ENCODE results near the gene UACA.
"Not testable (repeated sequence)": the region's sequence is repeated elsewhere in the genome, so short reads cannot be mapped to it uniquely, and the experiment has no call there.

The UACA gene

GRCh38 chr15:70704166-70704565 is 59.2 kb downstream of the UACA start:
- no peak for FAIRE-seq

DNA sequence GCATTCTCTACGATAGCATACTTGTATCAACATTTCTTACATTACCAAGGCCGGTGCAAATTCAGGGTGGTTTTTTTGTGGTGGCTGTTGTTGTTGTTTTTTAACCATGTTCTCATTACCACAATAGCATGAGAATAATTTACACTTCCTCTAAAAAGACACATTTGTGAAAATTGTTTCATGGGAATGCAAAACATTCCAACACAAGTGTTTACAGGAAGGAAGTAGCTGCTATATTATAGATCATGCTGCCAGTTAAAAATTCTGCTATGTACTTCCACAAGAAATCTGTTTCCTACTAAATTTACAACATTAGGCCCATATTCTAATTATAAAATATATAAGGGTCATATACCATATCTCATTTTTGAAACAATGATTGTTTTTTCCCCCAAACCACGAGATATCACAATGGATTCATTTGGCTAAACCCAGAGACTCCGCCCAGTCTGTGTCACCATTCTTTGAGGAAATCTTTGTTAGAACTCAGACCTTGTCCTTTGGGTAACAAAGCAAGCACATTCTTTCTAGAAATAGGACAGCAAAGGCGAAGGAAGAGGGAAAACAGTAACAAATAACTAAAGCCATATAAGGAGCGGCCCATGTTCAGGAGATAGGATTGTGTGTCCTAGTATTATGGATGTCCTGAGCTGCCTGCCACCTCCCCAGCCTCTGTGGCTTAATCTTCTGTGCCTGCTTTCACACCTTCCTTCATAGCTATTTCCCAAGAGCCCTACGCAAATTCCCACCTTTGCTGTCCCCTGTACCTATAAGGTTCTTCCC is 60.1 kb downstream of the UACA start:
- FAIRE-seq, result no peak

DNA sequence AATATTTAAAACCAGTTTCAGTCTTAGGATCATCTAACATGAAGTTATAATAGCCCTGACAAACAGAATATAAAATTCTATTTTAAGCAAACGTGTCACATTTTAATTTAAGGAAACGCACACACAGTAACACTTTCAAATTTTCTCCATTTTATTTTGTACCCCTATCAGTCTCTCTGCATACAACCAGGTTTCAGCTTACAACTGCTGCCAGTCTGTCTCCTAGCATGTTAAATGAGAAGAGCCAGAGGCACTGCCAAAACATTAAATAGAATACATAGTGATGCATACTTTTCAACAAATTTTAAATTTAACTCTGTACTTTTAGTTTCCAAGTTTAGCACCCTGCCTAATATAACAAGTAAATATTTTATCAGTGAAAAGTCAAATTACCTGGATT is 60.8 kb downstream of the UACA start:
- no peak for FAIRE-seq

DNA sequence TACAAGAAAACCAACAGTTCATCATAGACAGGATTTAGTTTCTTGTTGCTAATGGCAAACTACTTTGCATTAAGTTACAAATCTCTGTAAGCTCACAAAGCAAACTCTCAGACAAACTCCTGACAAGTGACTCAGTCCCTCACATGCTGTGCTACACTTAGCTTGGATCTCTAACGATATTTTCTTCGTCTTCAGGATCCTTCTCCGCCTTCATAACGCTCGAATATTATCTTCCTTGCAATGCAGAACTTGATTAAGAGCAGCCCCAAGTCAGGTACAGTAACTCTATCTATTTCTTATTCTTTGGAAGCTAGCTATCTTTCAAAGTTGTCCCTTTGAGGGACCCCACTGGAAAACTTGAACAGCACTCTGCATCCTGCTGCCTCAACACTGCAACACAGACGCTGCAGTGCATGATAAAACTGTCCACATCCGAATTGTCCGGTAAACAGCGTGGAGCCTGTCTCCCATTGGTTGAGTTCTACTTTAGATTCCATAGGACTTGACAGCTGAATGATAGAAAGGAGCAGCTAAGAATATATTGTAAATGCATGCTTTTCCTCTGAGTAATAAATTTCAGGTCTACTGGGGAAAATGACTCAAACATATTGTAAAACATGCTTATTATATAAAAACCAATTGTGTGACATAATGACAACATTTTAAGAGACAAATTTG is 61.3 kb downstream of the UACA start:
- no peak for FAIRE-seq

DNA sequence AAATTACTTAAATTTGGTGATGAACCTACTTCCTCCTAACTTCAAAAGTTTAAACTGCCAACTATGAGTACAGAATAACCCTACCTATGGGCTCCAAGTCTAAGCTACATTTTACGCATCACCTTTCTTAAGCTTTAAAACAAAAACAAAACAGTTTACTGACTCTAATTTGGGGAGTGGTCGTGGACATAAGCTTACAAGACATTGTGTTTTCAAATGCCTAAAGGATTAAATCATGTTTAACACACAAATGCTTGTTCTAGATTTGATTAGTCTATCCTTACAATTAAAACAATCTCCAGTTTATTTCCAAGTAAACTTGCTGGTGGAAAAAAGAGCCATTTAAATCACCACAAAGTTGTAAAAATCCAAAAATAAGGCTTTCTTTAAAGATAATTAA is 62.2 kb downstream of the UACA start:
- no peak for FAIRE-seq

GRCh38 chr15:70699890-70700289 is 63.5 kb downstream of the UACA start:
- FAIRE-seq, result no peak

- no peak for FAIRE-seq
Observed at GRCh38 chr15:70698836-70699390, 64.4 kb downstream of the UACA start.

DNA sequence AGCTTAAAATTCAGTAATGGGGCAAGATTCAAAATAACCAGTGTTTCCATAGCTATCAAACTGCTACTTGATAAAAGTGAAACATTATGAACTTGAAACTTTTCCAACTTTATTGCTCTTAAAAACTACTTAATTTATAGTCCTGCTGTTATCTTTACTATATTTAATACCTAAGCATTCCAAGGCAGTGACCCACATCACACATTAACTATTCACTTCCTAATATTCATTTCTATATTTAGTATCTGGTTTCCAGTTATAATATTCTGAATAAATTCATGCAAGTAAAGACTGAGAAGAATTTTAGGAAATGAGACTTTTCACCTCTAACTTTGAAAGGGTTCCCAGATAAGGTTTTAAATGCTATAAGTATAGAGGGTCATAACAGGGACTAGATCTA is 64.9 kb downstream of the UACA start:
- FAIRE-seq, result no peak

GRCh38 chr15:70690491-70691276 is 72.7 kb downstream of the UACA start:
- peak; percentile 70 for FAIRE-seq

GRCh38 chr15:70690021-70690420 is 73.3 kb downstream of the UACA start:
- FAIRE-seq, result no peak

- FAIRE-seq, result no peak
Observed at GRCh38 chr15:70687482-70687881, 75.9 kb downstream of the UACA start.

GRCh38 chr15:70680817-70681216 is 82.5 kb downstream of the UACA start:
- no peak for FAIRE-seq

GRCh38 chr15:70679919-70680231 is 83.5 kb downstream of the UACA start:
- FAIRE-seq, result no peak

GRCh38 chr15:70672081-70672480 is 91.3 kb downstream of the UACA start:
- no peak for FAIRE-seq

GRCh38 chr15:70670680-70671079 is 92.7 kb downstream of the UACA start:
- FAIRE-seq, result peak; percentile 72

- no peak for FAIRE-seq
Observed at GRCh38 chr15:70669966-70670658, 93.2 kb downstream of the UACA start.

- FAIRE-seq, result no peak
Observed at GRCh38 chr15:70669006-70669602, 94.3 kb downstream of the UACA start.

DNA sequence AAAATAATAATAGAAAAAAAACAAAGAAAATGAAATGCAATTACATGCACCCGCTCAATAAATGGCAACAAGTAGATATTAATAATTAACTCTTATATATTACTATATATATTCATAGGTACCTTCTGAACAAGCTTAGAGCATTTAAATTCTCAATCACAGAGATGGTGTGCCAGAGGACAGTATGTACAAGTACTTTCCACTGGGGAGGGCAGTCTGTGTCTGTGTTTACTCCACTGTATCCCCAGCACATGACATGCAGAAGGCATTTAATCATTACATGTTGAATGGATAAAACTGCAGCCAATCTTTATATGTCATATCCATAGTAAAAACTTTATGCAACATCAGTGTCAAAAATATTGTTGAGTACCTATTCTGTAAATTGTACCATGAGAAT is 97.8 kb downstream of the UACA start:
- FAIRE-seq, result no peak

- FAIRE-seq, result no peak
Observed at GRCh38 chr15:70664494-70664893, 98.9 kb downstream of the UACA start.

DNA sequence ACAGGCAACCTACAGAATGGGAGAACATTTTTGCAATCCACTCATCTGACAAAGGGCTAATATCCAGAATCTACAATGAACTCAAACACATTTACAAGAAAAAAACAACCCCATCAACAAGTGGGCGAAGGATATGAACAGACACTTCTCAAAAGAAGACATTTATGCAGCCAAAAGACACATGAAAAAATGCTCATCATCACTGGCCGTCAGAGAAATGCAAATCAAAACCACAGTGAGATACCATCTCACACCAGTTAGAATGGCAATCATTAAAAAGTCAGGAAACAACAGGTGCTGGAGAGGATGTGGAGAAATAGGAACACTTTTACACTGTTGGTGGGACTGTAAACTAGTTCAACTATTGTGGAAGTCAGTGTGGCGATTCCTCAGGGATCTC is 100.3 kb downstream of the UACA start:
- FAIRE-seq, result not testable (repeated sequence)

DNA sequence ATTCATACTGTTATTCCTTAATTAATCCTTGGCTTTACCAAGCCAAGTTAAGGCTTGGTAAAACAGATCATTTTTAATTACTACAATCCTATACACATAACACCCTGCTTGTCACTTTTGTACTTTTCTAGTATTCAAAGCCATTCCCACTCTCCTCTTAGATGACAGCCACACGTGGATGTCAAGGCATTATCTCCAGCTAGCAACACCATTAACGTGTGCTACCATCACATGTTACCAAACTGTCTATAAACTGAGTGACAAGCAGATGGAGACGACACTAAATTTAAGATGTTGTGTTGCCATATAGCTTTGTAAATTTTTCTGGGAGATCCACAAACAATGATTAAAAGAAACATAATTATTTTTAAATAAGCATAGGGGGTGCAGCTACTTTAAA is 103.7 kb downstream of the UACA start:
- FAIRE-seq, result no peak

DNA sequence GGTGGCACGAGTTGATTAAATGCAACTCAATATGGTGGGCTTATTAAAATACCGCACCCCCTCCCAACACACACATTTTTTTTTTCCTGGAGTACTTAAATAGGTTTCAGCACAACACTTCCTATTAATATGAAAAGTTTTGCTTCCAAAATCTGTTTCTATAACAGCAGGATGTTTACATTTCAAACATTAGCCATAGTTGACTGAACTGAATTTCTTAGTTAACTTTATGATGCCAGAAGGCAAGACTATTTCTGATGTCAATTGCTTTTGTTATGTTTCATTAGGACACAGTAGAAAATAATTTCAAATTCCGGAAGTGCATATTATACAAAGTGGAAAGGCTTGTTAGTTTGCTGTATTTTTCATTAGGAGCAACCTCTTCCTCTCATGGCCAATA is 104.7 kb downstream of the UACA start:
- FAIRE-seq, result no peak

GRCh38 chr15:70653426-70653825 is 109.9 kb downstream of the UACA start:
- no peak for FAIRE-seq

Data from endometrium (tissue), 2 donors.